C4-2B (cell line): ENCODE measurements around the gene DCLK2.

Experiments
- CTCF ChIP-seq: fragments of 450-650 bp; conservative IDR thresholded peaks from 2 replicates; pipeline ENCODE4 v1.5.1; 2017; ENCODE audit warnings: mild to moderate bottlenecking
- ZFX ChIP-seq: fragments of 450-650 bp; IDR thresholded peaks from 2 replicates; pipeline ENCODE4 v1.6.1; 2017

- TF ChIP-seq CTCF (no peak), ZFX (no peak)
These were observed 181.8 kb downstream of the DCLK2 start for GRCh38 chr4:150259861-150260567.
